ENCODE measurements around the gene LILRA5.

- TF ChIP-seq, protein P1, sequence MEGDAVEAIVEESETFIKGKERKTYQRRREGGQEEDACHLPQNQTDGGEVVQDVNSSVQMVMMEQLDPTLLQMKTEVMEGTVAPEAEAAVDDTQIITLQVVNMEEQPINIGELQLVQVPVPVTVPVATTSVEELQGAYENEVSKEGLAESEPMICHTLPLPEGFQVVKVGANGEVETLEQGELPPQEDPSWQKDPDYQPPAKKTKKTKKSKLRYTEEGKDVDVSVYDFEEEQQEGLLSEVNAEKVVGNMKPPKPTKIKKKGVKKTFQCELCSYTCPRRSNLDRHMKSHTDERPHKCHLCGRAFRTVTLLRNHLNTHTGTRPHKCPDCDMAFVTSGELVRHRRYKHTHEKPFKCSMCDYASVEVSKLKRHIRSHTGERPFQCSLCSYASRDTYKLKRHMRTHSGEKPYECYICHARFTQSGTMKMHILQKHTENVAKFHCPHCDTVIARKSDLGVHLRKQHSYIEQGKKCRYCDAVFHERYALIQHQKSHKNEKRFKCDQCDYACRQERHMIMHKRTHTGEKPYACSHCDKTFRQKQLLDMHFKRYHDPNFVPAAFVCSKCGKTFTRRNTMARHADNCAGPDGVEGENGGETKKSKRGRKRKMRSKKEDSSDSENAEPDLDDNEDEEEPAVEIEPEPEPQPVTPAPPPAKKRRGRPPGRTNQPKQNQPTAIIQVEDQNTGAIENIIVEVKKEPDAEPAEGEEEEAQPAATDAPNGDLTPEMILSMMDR (IDR thresholded peaks at IDR 0.05), result no peak
- TF ChIP-seq EP300 (IDR thresholded peaks at IDR 0.05), result no peak
These were observed 38.5 kb upstream of the LILRA5 start for GRCh38 chr19:54351474-54351873.

All from ovary (tissue), 3 donors.